Measurements from ENCODE around the gene MAP3K10. TPM values are rescaled to one million over a fixed set of nuclear protein-coding genes. Genes with fewer than 3 reads are reported as not detected.
"Not testable (repeated sequence)": the region's sequence is repeated elsewhere in the genome, so short reads cannot be mapped to it uniquely, and the experiment has no call there.

MAP3K10 gene
- total RNA-seq, 1 experiment from 2014 or later, result 11.8 TPM

DNA sequence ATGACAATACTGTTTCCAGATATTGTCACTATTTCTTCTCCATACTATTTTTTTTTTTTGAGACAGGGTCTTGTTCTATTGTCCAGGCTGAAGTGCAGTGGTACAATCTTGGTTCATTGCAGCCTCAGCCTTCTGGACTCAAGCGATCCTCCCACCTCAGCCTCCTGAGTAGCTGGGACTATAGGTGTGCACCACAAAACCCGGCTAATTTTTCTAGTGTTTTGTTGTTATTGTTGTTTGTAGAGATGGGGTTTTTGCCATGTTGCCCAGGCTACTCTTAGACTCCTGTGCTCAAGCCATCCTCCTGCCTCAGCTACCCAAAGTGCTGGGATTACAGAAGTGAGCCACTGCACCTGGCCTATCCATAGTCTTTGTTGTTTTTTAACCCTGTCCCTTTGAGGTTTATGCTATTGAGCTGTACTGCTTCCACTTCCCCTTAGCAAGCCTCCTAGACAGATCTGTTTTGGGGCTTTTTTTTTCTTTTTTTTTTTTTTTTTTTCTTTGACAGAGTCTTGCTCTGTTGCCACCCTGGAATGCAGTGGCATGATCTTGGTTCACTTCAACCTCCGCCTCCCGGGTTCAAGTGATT lies 27.6 kb upstream of the MAP3K10 start:
- H3K4me1 ChIP-seq, result no peaks in the 10 kb centered on the region
- H3K27ac Mint-ChIP-seq (ENCODE audit: unreplicated experiment), result no peak overlapping the region
- peaks cover 5% of the 10 kb centered on the region for H3K27me3 Mint-ChIP-seq (ENCODE audit: insufficient read depth, unreplicated experiment)
- intact Hi-C loops (cut with micrococcal nuclease; ENCODE audit: unreplicated experiment), result no loop called here
- H3K36me3 Mint-ChIP-seq (ENCODE audit: insufficient read depth, unreplicated experiment), result peaks cover 12% of the 10 kb centered on the region
- H3K36me3 ChIP-seq (ENCODE audit: control insufficient read depth, insufficient read depth, low read length), result no peaks in the 10 kb centered on the region
- no TSS peak for BruUV-seq (replicated peaks)
- CTCF ChIA-PET, result interaction anchor here (0.7 kb wide), 2 partner anchors 142 to 407 kb away, joined by 3 to 7 read pairs; no protein-coding TSS in a partner anchor
- H3K9me3 Mint-ChIP-seq (ENCODE audit: unreplicated experiment), result peaks cover 19% of the 10 kb centered on the region
- POLR2A ChIA-PET, result no interaction called here
- no peaks in the 10 kb centered on the region for H3K27me3 ChIP-seq (replicated peaks; ENCODE audit: control insufficient read depth, insufficient read depth, low read length)
- no peak for DNase-seq
- no peak overlapping the region for H3K4me3 ChIP-seq (ENCODE audit: low read depth, low read length)
- no peaks in the 10 kb centered on the region for H3K9me3 ChIP-seq
- H3K4me1 Mint-ChIP-seq (ENCODE audit: low read depth, unreplicated experiment), result no peaks in the 10 kb centered on the region
- no peak overlapping the region for H3K4me3 Mint-ChIP-seq (ENCODE audit: unreplicated experiment)
- TF ChIP-seq, protein P1, sequence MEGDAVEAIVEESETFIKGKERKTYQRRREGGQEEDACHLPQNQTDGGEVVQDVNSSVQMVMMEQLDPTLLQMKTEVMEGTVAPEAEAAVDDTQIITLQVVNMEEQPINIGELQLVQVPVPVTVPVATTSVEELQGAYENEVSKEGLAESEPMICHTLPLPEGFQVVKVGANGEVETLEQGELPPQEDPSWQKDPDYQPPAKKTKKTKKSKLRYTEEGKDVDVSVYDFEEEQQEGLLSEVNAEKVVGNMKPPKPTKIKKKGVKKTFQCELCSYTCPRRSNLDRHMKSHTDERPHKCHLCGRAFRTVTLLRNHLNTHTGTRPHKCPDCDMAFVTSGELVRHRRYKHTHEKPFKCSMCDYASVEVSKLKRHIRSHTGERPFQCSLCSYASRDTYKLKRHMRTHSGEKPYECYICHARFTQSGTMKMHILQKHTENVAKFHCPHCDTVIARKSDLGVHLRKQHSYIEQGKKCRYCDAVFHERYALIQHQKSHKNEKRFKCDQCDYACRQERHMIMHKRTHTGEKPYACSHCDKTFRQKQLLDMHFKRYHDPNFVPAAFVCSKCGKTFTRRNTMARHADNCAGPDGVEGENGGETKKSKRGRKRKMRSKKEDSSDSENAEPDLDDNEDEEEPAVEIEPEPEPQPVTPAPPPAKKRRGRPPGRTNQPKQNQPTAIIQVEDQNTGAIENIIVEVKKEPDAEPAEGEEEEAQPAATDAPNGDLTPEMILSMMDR (IDR thresholded peaks at IDR 0.05; ENCODE audit: insufficient read depth in 1 of 2, low read depth in 1 of 2, low read length in 1 of 2, severe bottlenecking in 1 of 2, unreplicated experiment in 1 of 2), result no peak

DNA sequence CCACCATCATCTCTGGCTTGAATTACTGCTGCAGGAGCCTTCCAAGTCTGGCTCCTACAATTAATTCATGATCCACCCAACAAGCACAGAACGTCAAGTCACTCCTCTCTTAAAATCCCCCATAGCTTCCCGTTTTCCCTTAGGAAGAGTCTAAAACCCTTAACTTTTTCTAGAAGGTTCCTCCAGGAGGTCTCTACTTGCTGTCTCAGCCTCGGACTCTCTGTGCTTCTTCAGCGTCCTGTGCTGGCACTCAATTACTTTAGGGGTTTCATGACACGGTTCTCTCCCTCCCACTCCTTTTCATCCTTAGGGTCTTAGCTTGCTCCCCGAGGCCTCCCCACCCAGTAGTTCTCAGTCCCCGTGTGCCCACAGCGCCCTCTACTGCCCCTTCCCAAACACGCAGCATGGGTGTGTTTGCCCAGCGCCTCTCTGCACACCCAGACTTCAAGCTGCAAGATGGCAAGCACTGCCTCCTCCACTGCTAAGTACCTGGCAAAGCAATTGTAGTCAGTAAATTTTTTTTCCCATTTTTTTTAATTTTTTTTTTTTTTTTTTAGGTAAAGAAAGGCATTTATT lies 25.8 kb upstream of the MAP3K10 start:
- H3K4me1 ChIP-seq, result no peaks in the 10 kb centered on the region
- Mint-ChIP-seq H3K4me1 (ENCODE audit: low read depth, unreplicated experiment) (no peaks in the 10 kb centered on the region), H3K4me3 (ENCODE audit: unreplicated experiment) (no peak overlapping the region), H3K9me3 (ENCODE audit: unreplicated experiment) (peaks cover 19% of the 10 kb centered on the region), H3K27ac (ENCODE audit: unreplicated experiment) (no peak overlapping the region), H3K27me3 (ENCODE audit: insufficient read depth, unreplicated experiment) (peaks cover 5% of the 10 kb centered on the region), H3K36me3 (ENCODE audit: insufficient read depth, unreplicated experiment) (peaks cover 12% of the 10 kb centered on the region)
- H3K9me3 ChIP-seq, result no peaks in the 10 kb centered on the region
- peak; percentile 42 to 49 for DNase-seq
- CTCF ChIA-PET, result interaction anchor here (1.1 kb wide), 1 partner anchor 11 kb away, joined by 3 read pairs; no protein-coding TSS in a partner anchor
- intact Hi-C loops (cut with micrococcal nuclease; ENCODE audit: unreplicated experiment), result no loop called here
- POLR2A ChIA-PET, result no interaction called here
- H3K36me3 ChIP-seq (ENCODE audit: control insufficient read depth, insufficient read depth, low read length), result no peaks in the 10 kb centered on the region
- no TSS peak for BruUV-seq (replicated peaks)
- H3K4me3 ChIP-seq (ENCODE audit: low read depth, low read length), result no peak overlapping the region
- TF ChIP-seq, protein P1 (IDR thresholded peaks at IDR 0.05; ENCODE audit: insufficient read depth in 1 of 2, low read depth in 1 of 2, low read length in 1 of 2, severe bottlenecking in 1 of 2, unreplicated experiment in 1 of 2), result peak; percentile 19 to 31
- H3K27me3 ChIP-seq (replicated peaks; ENCODE audit: control insufficient read depth, insufficient read depth, low read length), result no peaks in the 10 kb centered on the region

GRCh38 chr19:40169482-40170302 lies 21.5 kb upstream of the MAP3K10 start:
- H3K27me3 ChIP-seq (replicated peaks; ENCODE audit: control insufficient read depth, insufficient read depth, low read length); H3K4me3 ChIP-seq (ENCODE audit: low read depth, low read length); H3K27ac Mint-ChIP-seq (ENCODE audit: unreplicated experiment); H3K27me3 Mint-ChIP-seq (ENCODE audit: insufficient read depth, unreplicated experiment); CTCF ChIA-PET; H3K36me3 Mint-ChIP-seq (ENCODE audit: insufficient read depth, unreplicated experiment); BruUV-seq (replicated peaks); POLR2A ChIA-PET; H3K4me1 Mint-ChIP-seq (ENCODE audit: low read depth, unreplicated experiment); H3K9me3 ChIP-seq; DNase-seq; H3K4me1 ChIP-seq; intact Hi-C loops (cut with micrococcal nuclease; ENCODE audit: unreplicated experiment); H3K4me3 Mint-ChIP-seq (ENCODE audit: unreplicated experiment); H3K9me3 Mint-ChIP-seq (ENCODE audit: unreplicated experiment); H3K36me3 ChIP-seq (ENCODE audit: control insufficient read depth, insufficient read depth, low read length): not testable (repeated sequence)

DNA sequence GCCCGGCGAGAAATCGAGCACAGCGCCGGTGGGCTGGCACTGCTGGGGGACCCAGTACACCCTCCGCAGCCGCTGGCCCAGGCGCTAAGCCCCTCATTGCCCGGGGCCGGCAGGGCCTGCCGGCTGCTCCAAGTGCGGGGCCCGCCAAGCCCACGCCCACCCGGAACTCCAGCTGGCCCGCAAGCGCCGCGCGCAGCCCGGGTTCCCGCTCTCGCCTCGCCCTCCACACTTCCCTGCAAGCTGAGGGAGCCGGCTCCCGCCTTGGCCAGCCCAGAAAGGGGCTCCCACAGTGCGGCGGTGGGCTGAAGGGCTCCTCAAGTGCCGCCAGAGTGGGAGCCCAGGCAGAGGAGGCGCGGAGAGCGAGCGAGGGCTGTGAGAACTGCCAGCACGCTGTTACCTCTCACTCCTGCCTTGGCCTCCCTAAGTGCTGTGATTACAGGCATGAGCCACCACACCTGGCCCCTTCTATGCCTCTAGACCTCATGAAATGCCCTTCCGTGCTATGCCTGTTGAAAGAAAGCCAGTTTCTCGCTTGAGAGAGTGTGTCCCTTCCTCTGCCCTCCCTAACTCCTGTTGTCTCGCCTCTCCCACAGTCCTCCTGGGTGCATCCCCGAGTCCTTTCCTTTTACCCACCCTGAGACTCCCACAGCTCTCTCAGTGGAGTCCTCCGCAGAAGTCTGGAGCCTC lies 20.8 kb upstream of the MAP3K10 start:
- H3K9me3 Mint-ChIP-seq (ENCODE audit: unreplicated experiment); H3K4me3 Mint-ChIP-seq (ENCODE audit: unreplicated experiment); intact Hi-C loops (cut with micrococcal nuclease; ENCODE audit: unreplicated experiment); H3K27me3 ChIP-seq (replicated peaks; ENCODE audit: control insufficient read depth, insufficient read depth, low read length); H3K36me3 Mint-ChIP-seq (ENCODE audit: insufficient read depth, unreplicated experiment); CTCF ChIA-PET; BruUV-seq (replicated peaks); H3K4me1 Mint-ChIP-seq (ENCODE audit: low read depth, unreplicated experiment); H3K4me1 ChIP-seq; POLR2A ChIA-PET; H3K27ac Mint-ChIP-seq (ENCODE audit: unreplicated experiment); DNase-seq; H3K9me3 ChIP-seq; H3K27me3 Mint-ChIP-seq (ENCODE audit: insufficient read depth, unreplicated experiment); H3K4me3 ChIP-seq (ENCODE audit: low read depth, low read length); H3K36me3 ChIP-seq (ENCODE audit: control insufficient read depth, insufficient read depth, low read length): not testable (repeated sequence)

DNA sequence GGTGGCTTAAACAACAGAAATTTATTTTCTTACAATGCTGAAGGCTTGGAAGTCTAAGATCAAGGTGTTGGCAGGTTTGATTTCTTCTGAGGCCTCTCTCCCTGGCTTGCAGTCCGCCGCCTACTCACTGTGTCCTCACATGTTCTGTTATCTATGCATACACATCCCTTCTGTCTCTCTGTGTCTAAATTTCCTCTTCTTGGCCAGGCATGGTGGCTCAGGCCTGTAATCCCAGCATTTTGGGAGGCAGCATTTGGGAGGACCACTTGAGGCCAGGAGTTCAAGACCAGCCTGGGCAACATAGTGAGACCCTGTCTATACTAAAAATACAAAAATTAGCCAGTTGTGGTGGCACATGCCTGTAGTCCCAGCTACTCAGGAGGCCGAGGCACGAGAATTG lies 19.9 kb upstream of the MAP3K10 start:
- CTCF ChIA-PET; DNase-seq; H3K9me3 ChIP-seq; H3K36me3 Mint-ChIP-seq (ENCODE audit: insufficient read depth, unreplicated experiment); intact Hi-C loops (cut with micrococcal nuclease; ENCODE audit: unreplicated experiment); H3K27me3 Mint-ChIP-seq (ENCODE audit: insufficient read depth, unreplicated experiment); H3K9me3 Mint-ChIP-seq (ENCODE audit: unreplicated experiment); H3K36me3 ChIP-seq (ENCODE audit: control insufficient read depth, insufficient read depth, low read length); POLR2A ChIA-PET; H3K27me3 ChIP-seq (replicated peaks; ENCODE audit: control insufficient read depth, insufficient read depth, low read length); H3K4me3 Mint-ChIP-seq (ENCODE audit: unreplicated experiment); H3K4me1 Mint-ChIP-seq (ENCODE audit: low read depth, unreplicated experiment); H3K4me1 ChIP-seq; BruUV-seq (replicated peaks); H3K4me3 ChIP-seq (ENCODE audit: low read depth, low read length); H3K27ac Mint-ChIP-seq (ENCODE audit: unreplicated experiment): not testable (repeated sequence)

Measured in Caco-2 (cell line).